Measurements from ENCODE around the gene IZUMO4.
"Not testable (repeated sequence)": the region's sequence is repeated elsewhere in the genome, so short reads cannot be mapped to it uniquely, and the experiment has no call there.

The IZUMO4 gene

GRCh38 chr19:2129022-2129421 lies 32.3 kb downstream of the IZUMO4 start:
- no peak for DNase-seq

DNA sequence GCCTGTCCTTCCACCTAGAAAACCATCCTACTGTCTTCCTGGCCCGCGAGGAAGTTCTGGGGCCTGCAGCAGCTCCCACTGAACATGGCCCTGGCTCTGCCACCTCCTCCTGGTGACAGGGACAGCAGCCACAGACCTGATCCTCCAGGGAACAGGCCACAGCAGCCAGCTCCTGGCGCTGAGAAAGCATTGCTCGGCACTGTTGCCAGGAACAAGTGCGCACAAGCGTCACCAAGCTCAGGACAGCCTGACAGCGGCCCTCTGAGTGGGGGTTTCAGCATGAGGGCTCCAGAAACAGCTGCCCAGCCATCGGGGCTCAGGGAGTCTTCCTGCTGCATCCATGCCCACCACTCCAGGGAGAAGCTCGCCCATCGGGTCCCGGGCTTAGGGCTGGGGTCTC lies 32.8 kb downstream of the IZUMO4 start:
- DNase-seq = no peak

- no peak for DNase-seq
Measured at GRCh38 chr19:2129892-2130770, 33.4 kb downstream of the IZUMO4 start.

DNA sequence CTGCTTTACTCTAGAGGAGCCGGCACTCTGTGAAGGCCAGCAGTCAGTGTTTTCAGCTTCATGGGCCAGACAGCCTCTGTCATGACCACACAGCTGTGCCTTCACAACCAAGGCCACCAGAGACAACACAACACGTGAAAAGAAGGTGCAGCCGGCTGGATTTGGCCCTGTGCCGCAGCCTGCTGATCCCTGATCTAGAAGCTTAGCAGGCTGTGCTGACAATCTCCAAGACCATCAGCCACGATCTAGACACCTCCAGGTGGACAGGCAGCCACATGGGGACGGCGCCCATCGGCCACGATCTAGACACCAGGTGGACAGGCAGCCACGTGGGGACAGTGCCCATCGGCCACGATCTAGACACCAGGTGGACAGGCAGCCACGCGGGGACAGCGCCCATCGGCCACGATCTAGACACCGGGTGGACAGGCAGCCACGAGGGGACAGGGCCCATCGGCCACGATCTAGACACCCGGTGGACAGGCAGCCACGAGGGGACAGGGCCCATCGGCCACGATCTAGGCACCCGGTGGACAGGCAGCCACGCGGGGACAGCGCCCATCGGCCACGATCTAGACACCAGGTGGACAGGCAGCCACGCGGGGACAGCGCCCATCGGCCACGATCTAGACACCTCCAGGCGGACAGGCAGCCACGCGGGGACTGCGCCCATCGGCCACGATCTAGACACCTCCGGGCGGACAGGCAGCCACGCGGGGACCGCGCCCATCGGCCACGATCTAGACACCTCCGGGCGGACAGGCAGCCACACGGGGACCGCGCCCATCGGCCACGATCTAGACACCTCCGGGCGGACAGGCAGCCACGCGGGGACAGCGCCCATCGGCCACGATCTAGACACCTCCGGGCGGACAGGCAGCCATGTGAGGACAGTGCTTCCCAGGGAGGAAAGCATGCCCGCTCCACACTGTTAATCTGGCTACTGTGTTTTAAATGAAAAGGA lies 34.6 kb downstream of the IZUMO4 start:
- not testable (repeated sequence) for DNase-seq

GRCh38 chr19:2132191-2132590 lies 35.5 kb downstream of the IZUMO4 start:
- DNase-seq = no peak

GRCh38 chr19:2132731-2133490 lies 36.2 kb downstream of the IZUMO4 start:
- no peak for DNase-seq

DNA sequence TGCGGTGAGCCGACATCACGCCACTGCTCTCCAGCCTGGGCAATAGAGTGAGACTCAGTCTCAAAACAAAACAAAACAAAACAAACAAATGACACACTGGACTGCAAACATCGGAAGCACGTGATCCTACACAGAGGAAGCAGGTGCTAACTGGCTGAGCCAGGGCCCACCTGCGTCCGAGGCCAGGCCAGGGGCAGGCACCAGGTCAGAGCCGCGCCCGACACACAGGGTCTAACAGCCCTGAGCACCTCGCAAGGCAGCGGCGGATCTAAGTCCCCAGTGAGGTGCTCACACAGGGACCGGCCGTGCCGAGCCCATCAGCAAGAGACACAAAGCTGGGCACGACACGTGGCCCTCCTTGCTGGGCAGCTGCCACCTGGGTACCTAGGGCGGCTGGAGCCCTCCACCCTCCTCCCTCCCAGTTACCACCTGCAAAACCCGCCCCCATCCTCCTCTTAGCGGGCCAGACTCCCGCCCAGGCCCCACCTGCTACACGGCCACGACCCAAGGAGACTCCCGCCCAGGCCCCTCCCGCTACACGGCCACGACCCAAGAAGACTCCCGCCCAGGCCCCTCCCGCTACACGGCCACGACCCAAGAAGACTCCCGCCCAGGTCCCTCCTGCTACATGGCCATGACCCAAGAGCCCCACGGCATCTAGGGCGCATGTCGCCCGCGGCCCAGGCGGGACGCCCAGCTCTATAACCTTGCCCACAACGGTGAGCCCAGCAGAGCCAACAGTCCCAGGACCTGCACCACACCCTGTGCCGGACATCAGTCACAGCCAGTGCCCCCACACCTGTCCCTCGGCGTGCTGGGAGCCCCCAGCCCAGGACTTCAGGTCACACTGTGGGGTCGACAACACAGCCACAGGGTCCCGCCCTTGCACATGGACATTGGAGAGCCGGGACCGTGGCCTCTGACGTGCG lies 39.0 kb downstream of the IZUMO4 start:
- no peak for DNase-seq

- DNase-seq = no peak
Measured at GRCh38 chr19:2136796-2137195, 40.1 kb downstream of the IZUMO4 start.

GRCh38 chr19:2138061-2138728 lies 41.5 kb downstream of the IZUMO4 start:
- no peak for DNase-seq

DNA sequence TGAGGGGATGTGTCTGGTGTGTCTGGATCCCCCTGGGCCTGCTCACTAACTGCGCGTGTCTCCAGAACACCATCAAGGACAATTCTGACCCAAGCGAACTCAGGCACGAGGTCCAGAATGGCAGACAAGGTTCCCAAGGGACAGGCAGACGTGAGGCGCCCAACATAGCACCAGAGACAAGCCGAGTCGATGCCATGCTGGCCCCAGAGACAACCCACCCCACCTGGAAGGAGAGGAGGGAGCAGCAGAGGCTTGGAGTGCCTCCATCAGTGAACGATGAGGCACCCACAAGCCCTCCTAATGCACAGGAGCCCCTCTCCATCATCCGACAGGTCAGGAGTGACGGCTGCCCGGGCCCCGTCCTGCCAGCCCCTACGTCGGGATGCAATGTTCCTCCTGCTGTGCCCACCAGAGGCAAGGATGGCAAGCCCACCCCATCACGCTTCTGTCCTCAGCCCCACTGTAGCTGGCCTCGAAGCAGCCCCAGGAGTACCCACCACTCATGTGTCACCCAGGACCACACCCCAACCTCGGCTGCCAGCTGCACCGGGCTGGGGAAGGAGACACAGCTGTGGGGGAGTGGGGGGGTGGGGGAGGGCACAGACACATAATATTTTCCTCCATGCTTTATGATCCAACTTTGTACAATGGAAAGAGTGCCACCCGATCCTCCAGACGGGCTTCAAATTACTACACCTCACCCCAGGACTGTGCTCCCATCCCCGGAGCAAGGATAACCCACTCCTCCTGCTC lies 42.8 kb downstream of the IZUMO4 start:
- DNase-seq = no peak

GRCh38 chr19:2140138-2140569 lies 43.4 kb downstream of the IZUMO4 start:
- DNase-seq = no peak

GRCh38 chr19:2142173-2142829 lies 45.6 kb downstream of the IZUMO4 start:
- no peak for DNase-seq

- DNase-seq = no peak
Measured at GRCh38 chr19:2144190-2144589, 47.5 kb downstream of the IZUMO4 start.

- DNase-seq = no peak
Measured at GRCh38 chr19:2145831-2146241, 49.1 kb downstream of the IZUMO4 start.

- DNase-seq = no peak
Measured at GRCh38 chr19:2148482-2149135, 51.9 kb downstream of the IZUMO4 start.
